IPS DF 6.9 (cell line): Measurements from ENCODE around the gene MMP8.
"Not testable (repeated sequence)": the region's sequence is repeated elsewhere in the genome, so short reads cannot be mapped to it uniquely, and the experiment has no call there.

Experiments
- DNase-seq: peaks from one replicate; pipeline ENCODE4 v3.0.0-alpha.2; 2013; ENCODE audit warnings: low read depth, low spot score
- H3K27ac ChIP-seq: one replicate; pipeline ENCODE4 v1.5.1; 2013; ENCODE audit warnings: low read length, control low read depth
- H3K27me3 ChIP-seq: 2 replicates; pipeline ENCODE4 v1.6.1; 2013; ENCODE audit warnings: mild to moderate bottlenecking, low read length; ENCODE audit not compliant: control insufficient read depth, insufficient read depth
- H3K36me3 ChIP-seq: 2 replicates; pipeline ENCODE4 v1.6.1; 2013; ENCODE audit warnings: low read length; ENCODE audit not compliant: control insufficient read depth, insufficient read depth
- H3K4me1 ChIP-seq: 2 replicates; pipeline ENCODE4 v1.6.1; 2013; ENCODE audit warnings: low read length; ENCODE audit not compliant: control insufficient read depth, insufficient read depth
- H3K4me3 ChIP-seq: 2 replicates; pipeline ENCODE4 v1.5.1; 2013; ENCODE audit warnings: mild to moderate bottlenecking, low read length
- H3K9me3 ChIP-seq: 2 replicates; pipeline ENCODE4 v1.6.1; 2013; ENCODE audit warnings: low read length, inconsistent platforms; ENCODE audit not compliant: control insufficient read depth, insufficient read depth
- WGBS: extraction: QIAGEN DNeasy Blood & Tissue Kit; methylation state at CpG from one replicate; pipeline ENCODE4 v1.1.7; 2013; ENCODE audit warnings: mixed read lengths, missing lambda C conversion rate; ENCODE audit not compliant: insufficient read length, insufficient coverage; 5-methylcytosine and 5-hydroxymethylcytosine counted together

MMP8 gene

DNA sequence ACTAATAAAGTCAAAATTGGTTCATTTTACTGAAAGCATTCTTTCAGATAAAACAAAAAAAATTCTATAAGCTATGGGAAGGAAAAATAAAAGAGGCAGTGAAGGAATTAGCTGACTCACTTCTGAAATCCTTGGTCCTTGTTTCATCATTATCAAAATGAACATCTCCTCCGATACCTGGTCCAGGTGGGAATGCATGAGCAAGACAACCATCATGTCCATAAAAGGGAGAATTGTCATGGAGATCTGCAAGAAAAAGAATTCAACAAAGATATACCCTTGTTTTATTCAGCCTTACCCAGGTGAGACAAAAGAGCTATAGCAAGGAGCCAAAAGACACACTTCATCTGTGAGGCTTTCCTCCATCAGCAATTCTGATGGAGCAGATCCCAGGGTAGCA lies 28.5 kb upstream of the MMP8 start:
- no CpG with 5 or more reads among the region's 1 CpG for whole genome bisulfite sequencing
- no peaks in the 10 kb centered on the region for H3K9me3 ChIP-seq
- no peaks in the 10 kb centered on the region for H3K36me3 ChIP-seq
- H3K27me3 ChIP-seq, result no peaks in the 10 kb centered on the region
- H3K4me3 ChIP-seq, result no peak overlapping the region
- H3K4me1 ChIP-seq, result 0 out of 2 replicates have a peak, but pooled peaks cover 3% of the 10 kb centered on the region
- no peak overlapping the region for H3K27ac ChIP-seq
- DNase-seq, result no peak

- Histone ChIP-seq H3K4me3 (no peak overlapping the region), H3K27me3 (no peaks in the 10 kb centered on the region), H3K27ac (no peak overlapping the region), H3K4me1 (0 out of 2 replicates have a peak, but pooled peaks cover 3% of the 10 kb centered on the region), H3K9me3 (no peaks in the 10 kb centered on the region), H3K36me3 (no peaks in the 10 kb centered on the region)
- DNase-seq, result no peak
Measured at GRCh38 chr11:102751673-102752072, 26.9 kb upstream of the MMP8 start.

GRCh38 chr11:102749101-102749722 lies 24.5 kb upstream of the MMP8 start:
- Histone ChIP-seq H3K4me1 (0 out of 2 replicates have a peak, but pooled peaks cover 3% of the 10 kb centered on the region), H3K9me3 (no peaks in the 10 kb centered on the region)
- no peak for DNase-seq

DNA sequence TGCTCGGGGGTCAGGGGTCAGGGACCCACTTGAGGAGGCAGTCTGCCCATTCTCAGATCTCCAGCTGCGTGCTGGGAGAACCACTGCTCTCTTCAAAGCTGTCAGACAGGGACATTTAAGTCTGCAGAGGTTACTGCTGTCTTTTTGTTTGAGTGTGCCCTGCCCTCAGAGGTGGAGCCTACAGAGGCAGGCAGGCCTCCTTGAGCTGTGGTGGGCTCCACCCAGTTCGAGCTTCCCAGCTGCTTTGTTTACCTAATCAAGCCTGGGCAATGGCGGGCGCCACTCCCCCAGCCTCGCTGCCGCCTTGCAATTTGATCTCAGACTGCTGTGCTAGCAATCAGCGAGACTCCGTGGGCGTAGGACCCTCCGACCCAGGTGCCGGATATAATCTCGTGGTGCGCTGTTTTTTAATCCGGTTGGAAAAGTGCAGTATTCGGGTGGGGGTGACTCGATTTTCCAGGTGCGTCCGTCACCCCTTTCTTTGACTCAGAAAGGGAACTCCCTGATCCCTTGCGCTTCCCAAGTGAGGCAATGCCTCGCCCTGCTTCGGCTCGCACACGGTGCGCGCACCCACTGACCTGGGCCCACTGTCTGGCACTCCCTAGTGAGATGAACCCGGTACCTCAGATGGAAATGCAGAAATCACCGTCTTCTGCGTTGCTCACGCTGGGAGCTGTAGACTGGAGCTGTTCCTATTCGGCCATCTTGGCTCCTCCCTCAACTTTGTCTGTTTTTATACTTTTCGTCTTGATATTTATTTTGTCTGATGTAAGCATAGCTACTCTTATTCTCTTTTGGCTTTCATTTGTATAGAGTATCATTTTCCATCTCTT lies 22.2 kb upstream of the MMP8 start:
- H3K27ac ChIP-seq, H3K4me3 ChIP-seq, H3K9me3 ChIP-seq, DNase-seq, H3K4me1 ChIP-seq, H3K36me3 ChIP-seq, H3K27me3 ChIP-seq: not testable (repeated sequence)
- WGBS, result no CpG with 5 or more reads among the region's 32 CpGs

More at GRCh38 chr11:102749101-102749722, 24.5 kb upstream of the MMP8 start:
- Histone ChIP-seq H3K27ac (no peak overlapping the region), H3K36me3 (no peaks in the 10 kb centered on the region), H3K4me3 (no peak overlapping the region), H3K27me3 (no peaks in the 10 kb centered on the region)

DNA sequence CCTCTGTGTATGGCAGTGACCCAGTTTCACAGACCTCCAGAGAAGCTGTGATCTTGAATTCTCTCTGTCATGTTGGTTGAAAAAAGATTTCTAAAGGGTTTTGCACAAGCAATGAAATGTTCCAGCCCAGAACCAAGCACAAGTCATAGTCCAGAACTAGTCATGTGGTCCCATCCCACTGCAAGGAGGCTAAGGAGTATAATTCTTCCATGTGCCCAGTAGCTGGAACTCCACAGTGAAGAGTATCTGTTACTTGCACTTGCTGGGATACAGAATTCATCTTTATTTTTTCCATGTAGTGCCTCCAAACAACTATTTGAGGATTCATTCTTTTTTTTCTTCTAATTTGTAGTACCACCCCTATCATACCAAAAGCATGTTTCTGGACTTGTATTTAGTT lies 9.9 kb upstream of the MMP8 start:
- no peaks in the 10 kb centered on the region for H3K36me3 ChIP-seq
- no peak overlapping the region for H3K4me3 ChIP-seq
- no peak overlapping the region for H3K27ac ChIP-seq
- H3K4me1 ChIP-seq, result no peaks in the 10 kb centered on the region
- no peaks in the 10 kb centered on the region for H3K9me3 ChIP-seq
- H3K27me3 ChIP-seq, result no peaks in the 10 kb centered on the region
- DNase-seq, result no peak

GRCh38 chr11:102733232-102733875 lies 8.6 kb upstream of the MMP8 start:
- Histone ChIP-seq H3K27me3 (no peaks in the 10 kb centered on the region), H3K4me3 (no peak overlapping the region), H3K9me3 (no peaks in the 10 kb centered on the region), H3K27ac (no peak overlapping the region), H3K4me1 (no peaks in the 10 kb centered on the region), H3K36me3 (no peaks in the 10 kb centered on the region)
- no CpG with 5 or more reads among the region's 8 CpGs for WGBS
- DNase-seq, result peak; percentile 39

DNA sequence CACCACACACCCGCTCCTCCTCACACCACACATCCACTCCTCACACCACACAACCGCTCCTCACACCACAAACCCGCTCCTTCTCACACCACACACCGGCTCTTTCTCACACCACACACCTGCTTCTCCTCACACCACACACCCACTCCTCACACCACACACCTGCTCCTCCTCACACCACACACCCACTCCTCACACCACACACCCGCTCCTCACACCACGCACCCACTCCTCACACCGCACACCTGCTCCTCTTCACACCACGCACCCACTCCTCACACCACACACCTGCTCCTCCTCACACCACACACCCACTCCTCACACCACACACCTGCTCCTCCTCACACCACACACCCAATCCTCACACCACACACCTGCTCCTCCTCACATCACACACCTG lies 6.2 kb upstream of the MMP8 start:
- not testable (repeated sequence) for H3K27me3 ChIP-seq, H3K36me3 ChIP-seq, H3K4me1 ChIP-seq, DNase-seq, H3K9me3 ChIP-seq, H3K27ac ChIP-seq, H3K4me3 ChIP-seq
- WGBS, result 95% methylated on average over 8 of the region's 8 CpGs

DNA sequence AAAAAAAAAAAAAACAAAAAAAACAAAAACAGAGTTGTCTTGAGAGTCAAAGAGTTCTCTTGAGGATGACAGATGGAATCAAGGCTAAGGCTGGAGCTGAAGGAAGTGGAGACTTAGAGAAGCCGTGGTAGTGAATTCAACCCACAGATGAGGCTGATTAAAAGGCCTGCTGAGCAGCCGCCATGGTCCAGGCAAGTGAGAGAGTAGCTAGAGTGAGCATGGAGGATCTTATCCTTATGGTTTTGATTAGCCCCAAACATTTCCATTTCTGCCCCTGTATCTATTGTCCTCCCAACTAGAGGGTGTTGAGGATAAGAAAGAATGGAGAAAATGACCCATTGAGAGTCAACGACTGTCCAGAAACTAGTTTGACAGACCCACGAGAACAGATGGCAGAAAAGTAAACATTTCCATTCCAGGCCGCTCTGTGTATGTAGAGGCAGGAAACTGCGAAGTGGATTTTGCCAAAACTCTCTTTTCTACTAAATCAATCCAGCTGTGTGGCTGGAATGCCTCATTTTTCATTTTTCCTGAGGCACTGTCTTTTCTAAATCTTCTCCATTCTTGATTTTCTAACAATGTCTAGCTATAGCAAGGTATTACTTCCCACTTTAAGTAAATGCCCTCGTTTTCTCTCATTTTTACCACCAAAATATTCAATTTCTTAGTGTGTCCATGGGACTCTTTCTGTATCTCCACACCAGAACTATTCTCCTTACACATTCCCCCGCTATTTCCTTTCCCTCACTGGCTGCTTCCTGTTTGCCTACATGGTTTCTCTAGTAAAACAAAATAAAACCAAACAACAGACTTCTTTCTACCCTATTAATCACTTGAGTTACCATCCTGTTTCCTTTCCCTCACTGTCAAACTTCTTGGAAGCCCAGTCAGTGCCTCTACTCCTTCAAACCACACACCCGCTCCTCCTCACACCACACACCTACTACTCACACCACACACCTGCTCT lies 5.4 kb upstream of the MMP8 start:
- Histone ChIP-seq H3K27me3 (no peaks in the 10 kb centered on the region), H3K4me3 (no peak overlapping the region), H3K4me1 (no peaks in the 10 kb centered on the region), H3K27ac (no peak overlapping the region), H3K9me3 (no peaks in the 10 kb centered on the region), H3K36me3 (no peaks in the 10 kb centered on the region)
- 100% methylated on average over 1 of the region's 9 CpGs for WGBS
- no peak for DNase-seq

DNA sequence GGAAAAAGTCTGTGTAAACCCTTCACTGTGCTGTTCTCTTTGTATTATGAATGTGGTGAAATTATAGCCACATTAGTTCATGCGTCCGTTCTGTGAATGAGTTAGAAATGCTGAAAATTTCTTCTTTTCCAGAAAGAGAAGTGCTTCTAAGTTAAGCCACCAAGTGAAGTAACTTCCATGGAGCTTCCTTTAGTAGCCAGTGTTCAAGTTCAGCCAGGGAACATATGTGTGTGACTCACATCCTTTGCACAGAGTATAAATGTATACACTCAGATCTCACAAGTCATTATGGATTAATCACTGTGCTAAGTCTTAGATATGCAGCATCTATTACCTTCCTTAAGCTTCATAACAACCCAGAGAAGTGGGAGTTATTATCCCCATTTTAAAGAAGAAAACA lies 3.1 kb upstream of the MMP8 start:
- H3K4me3 ChIP-seq, result no peak overlapping the region
- no peaks in the 10 kb centered on the region for H3K27me3 ChIP-seq
- H3K27ac ChIP-seq, result no peak overlapping the region
- no peak for DNase-seq
- no peaks in the 10 kb centered on the region for H3K9me3 ChIP-seq
- H3K4me1 ChIP-seq, result no peaks in the 10 kb centered on the region
- no peaks in the 10 kb centered on the region for H3K36me3 ChIP-seq
- no CpG with 5 or more reads among the region's 2 CpGs for WGBS

- Histone ChIP-seq H3K4me3 (no peak overlapping the region), H3K4me1 (no peaks in the 10 kb centered on the region), H3K27ac (no peak overlapping the region), H3K36me3 (no peaks in the 10 kb centered on the region), H3K27me3 (no peaks in the 10 kb centered on the region), H3K9me3 (no peaks in the 10 kb centered on the region)
- no peak for DNase-seq
Measured at GRCh38 chr11:102722821-102723220, 1.9 kb downstream of the MMP8 start.
